Spleen (tissue), 7 donors: ENCODE measurements around the gene NUP37.

ENCODE experiments used
- POLR2A ChIP-seq, 3 donors: fragments of 450-650 bp; IDR thresholded peaks; one replicate each; pipeline ENCODE4 v1.5.1; 2017; ENCODE audit warnings: antibody characterized with exemption in 3 of 3, mild to moderate bottlenecking in 1 of 3
- POLR2AphosphoS5 ChIP-seq, 3 donors: sonication (generic); formaldehyde crosslinking; IDR thresholded peaks; one replicate each; pipeline ENCODE4 v1.5.1; 2017; ENCODE audit warnings: antibody characterized with exemption in 3 of 3
- TF ChIP-seq, protein P1 (sequence below), 11 experiments: fragments of 200-600 bp in 7 of 11; fragments of 450-650 bp in 4 of 11; sonication (generic) in 4 of 11; IDR thresholded peaks in 8 of 11; conservative IDR thresholded peaks in 3 of 11; 1 replicate in 7 of 11; 2 replicates in 4 of 11; pipeline versions ENCODE4 v1.4.0 to v1.8.0; 2016 to 2021; ENCODE audit warnings: antibody characterized with exemption in 11 of 11, inconsistent platforms in 4 of 11, mild to moderate bottlenecking in 1 of 11
- donor health status: DM: no; HTN: no; CAD: no; lungs with moderate emphysema.
- donor health status: DM: no; HTN: no; CAD: no.
- donor health status: DM: no; HTN: no; CAD: no.

- TF ChIP-seq, protein P1, sequence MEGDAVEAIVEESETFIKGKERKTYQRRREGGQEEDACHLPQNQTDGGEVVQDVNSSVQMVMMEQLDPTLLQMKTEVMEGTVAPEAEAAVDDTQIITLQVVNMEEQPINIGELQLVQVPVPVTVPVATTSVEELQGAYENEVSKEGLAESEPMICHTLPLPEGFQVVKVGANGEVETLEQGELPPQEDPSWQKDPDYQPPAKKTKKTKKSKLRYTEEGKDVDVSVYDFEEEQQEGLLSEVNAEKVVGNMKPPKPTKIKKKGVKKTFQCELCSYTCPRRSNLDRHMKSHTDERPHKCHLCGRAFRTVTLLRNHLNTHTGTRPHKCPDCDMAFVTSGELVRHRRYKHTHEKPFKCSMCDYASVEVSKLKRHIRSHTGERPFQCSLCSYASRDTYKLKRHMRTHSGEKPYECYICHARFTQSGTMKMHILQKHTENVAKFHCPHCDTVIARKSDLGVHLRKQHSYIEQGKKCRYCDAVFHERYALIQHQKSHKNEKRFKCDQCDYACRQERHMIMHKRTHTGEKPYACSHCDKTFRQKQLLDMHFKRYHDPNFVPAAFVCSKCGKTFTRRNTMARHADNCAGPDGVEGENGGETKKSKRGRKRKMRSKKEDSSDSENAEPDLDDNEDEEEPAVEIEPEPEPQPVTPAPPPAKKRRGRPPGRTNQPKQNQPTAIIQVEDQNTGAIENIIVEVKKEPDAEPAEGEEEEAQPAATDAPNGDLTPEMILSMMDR (IDR thresholded peaks at IDR 0.05 in 8 of 11, conservative IDR thresholded peaks at IDR 0.05 in 3 of 11), result no peak
- no peak for TF ChIP-seq POLR2A (IDR thresholded peaks at IDR 0.05)
- no peak for TF ChIP-seq POLR2AphosphoS5 (IDR thresholded peaks at IDR 0.05)
Observed at GRCh38 chr12:102053062-102053349, 66.9 kb downstream of the NUP37 start.
